K562 (cell line): ENCODE data around the gene SHANK1. TPM values are rescaled to one million over a fixed set of nuclear protein-coding genes. Genes with fewer than 3 reads are reported as not detected.

Experiments
- ARID2 ChIP-seq: fragments of 450-650 bp; IDR thresholded peaks from 2 replicates; pipeline ENCODE4 v1.6.1; 2017; ENCODE audit warnings: antibody characterized with exemption, mild to moderate bottlenecking
- CBX5 ChIP-seq: IDR thresholded peaks from 2 replicates; pipeline ENCODE4 v1.6.1; 2014; ENCODE audit warnings: low read depth, borderline replicate concordance
- CHD1 ChIP-seq: fragments of 200-600 bp; sonication (generic); IDR thresholded peaks from one replicate; pipeline ENCODE4 v1.6.1; 2012; ENCODE audit warnings: mild to moderate bottlenecking, moderate library complexity, low read length, inconsistent platforms
- CREM ChIP-seq: IDR thresholded peaks from 2 replicates; pipeline ENCODE4 v1.6.1; 2014; ENCODE audit warnings: antibody characterized with exemption, low read depth
- DNMT1 ChIP-seq: fragments of 450-650 bp; IDR thresholded peaks from 2 replicates; pipeline ENCODE4 v1.6.1; 2016; ENCODE audit warnings: antibody characterized with exemption, mild to moderate bottlenecking
- GABPA ChIP-seq: fragments of 200-800 bp; sonication (Bioruptor generic); conservative IDR thresholded peaks from 2 replicates; pipeline ENCODE4 v1.6.1; 2016; ENCODE audit warnings: low read depth, missing genetic modification characterization, missing compliant biosample characterization
- HCFC1 ChIP-seq: IDR thresholded peaks from 2 replicates; pipeline ENCODE4 v1.6.1; 2012; ENCODE audit warnings: low read depth, low read length, improper control_type of control experiment
- HINFP ChIP-seq: fragments of 450-650 bp; conservative IDR thresholded peaks from 2 replicates; pipeline ENCODE4 v1.6.1; 2016; ENCODE audit warnings: missing genetic modification characterization, low read depth, mild to moderate bottlenecking, control low read depth, missing compliant biosample characterization
- MAZ ChIP-seq, 2 experiments: fragments of 450-650 bp in 1 of 2; sonication (generic) in 1 of 2; formaldehyde crosslinking; IDR thresholded peaks in 1 of 2; conservative IDR thresholded peaks in 1 of 2; 2 replicates each; pipeline versions ENCODE4 v1.4.0 to v1.5.0; 2020; ENCODE audit warnings: mild to moderate bottlenecking in 1 of 2, missing genetic modification reagents in 1 of 2
- PPARD ChIP-seq: fragments of 250-450 bp; sonication (Bioruptor Pico); IDR thresholded peaks from 2 replicates; pipeline ENCODE4 v1.8.0; 2022; ENCODE audit warnings: inconsistent platforms, mild to moderate bottlenecking, moderate library complexity
- RAD51 ChIP-seq: fragments of 450-650 bp; IDR thresholded peaks from 2 replicates; pipeline ENCODE4 v1.7.1; 2016; ENCODE audit warnings: low read depth, mild to moderate bottlenecking, borderline replicate concordance
- STAG1 ChIP-seq: sonication (generic); formaldehyde crosslinking; IDR thresholded peaks from 2 replicates; pipeline ENCODE4 v1.5.0; 2020; ENCODE audit warnings: missing genetic modification reagents, borderline replicate concordance
- XRCC3 ChIP-seq: fragments of 450-650 bp; IDR thresholded peaks from 2 replicates; pipeline ENCODE4 v1.6.1; 2017; ENCODE audit warnings: mild to moderate bottlenecking, moderate library complexity
- ZNF134 ChIP-seq: fragments of 250-450 bp; sonication (Bioruptor Pico); conservative IDR thresholded peaks from 2 replicates; pipeline ENCODE4 v1.4.0; 2020
- ZNF263 ChIP-seq: sonication (generic); formaldehyde crosslinking; IDR thresholded peaks from 2 replicates; pipeline ENCODE4 v1.8.0; 2022; ENCODE audit warnings: mild to moderate bottlenecking, missing genetic modification reagents, borderline replicate concordance
- polyA plus RNA-seq, 8 experiments: library from polyadenylated mRNA; depleted of rRNA in 4 of 8; stranded (reverse) in 5 of 8; unstranded in 3 of 8; fragments of >200 nt; fragmentation: Nextera tagmentation in 2 of 8; fragmentation: Illumina TruSeq in 1 of 8; extraction: Ambion mirVana in 2 of 8; extraction: Trizol in 1 of 8; gene quantifications; 2 replicates each; pipeline versions ENCODE4 v1.2.1 to v1.2.3, GENCODE V29; 2011 to 2014; ENCODE audit warnings: inconsistent platforms in 1 of 8, missing spikeins in 1 of 8
- total RNA-seq, 7 experiments: library from RNA; depleted of rRNA in 6 of 7; stranded (reverse); fragments of >200 nt in 6 of 7; fragmentation: Illumina TruSeq in 2 of 7; extraction: Trizol in 2 of 7; gene quantifications; 2 replicates each; pipeline versions ENCODE4 v1.2.1 to v1.2.3, GENCODE V29; 2011 to 2021; ENCODE audit warnings: low replicate concordance in 1 of 7
- TF ChIP-seq, protein P1 (sequence below), 3 experiments: IDR thresholded peaks in 2 of 3; conservative IDR thresholded peaks in 1 of 3; 2 replicates each; pipeline ENCODE4 v1.5.1; 2011 to 2012; ENCODE audit warnings: low read length in 3 of 3, mild to moderate bottlenecking in 3 of 3, control low read depth in 2 of 3, improper control_type of control experiment in 1 of 3, inconsistent platforms in 1 of 3, low read depth in 1 of 3, mixed read lengths in 1 of 3, moderate library complexity in 1 of 3; ENCODE audit not compliant: insufficient read depth in 2 of 3
- TF ChIP-seq, protein P2 (sequence below): fragments of 450-650 bp; formaldehyde crosslinking; IDR thresholded peaks from 2 replicates; pipeline ENCODE4 v1.4.0; 2020; ENCODE audit warnings: mild to moderate bottlenecking, moderate library complexity
- TF ChIP-seq, protein P3 (sequence below): IDR thresholded peaks from 2 replicates; pipeline ENCODE4 v1.6.1; 2011; ENCODE audit warnings: borderline replicate concordance, low read depth, mild to moderate bottlenecking, moderate library complexity, low read length; ENCODE audit not compliant: insufficient read depth, poor library complexity, severe bottlenecking
- TF ChIP-seq, protein P4 (sequence below): fragments of 250-450 bp; sonication (Bioruptor Pico); IDR thresholded peaks from 2 replicates; pipeline ENCODE4 v1.6.1; 2021; ENCODE audit warnings: mild to moderate bottlenecking

SHANK1 gene
- total and polyA plus RNA-seq, 9 of the 15 experiments (the other 6 are each of a cell fraction or from before 2014, with no cell fraction given), result 0.33 to 1.3 (median 0.55) TPM; not detected in 2

GRCh38 chr19:50703915-50704796 lies 15.4 kb downstream of the SHANK1 start (continued):
- TF ChIP-seq HINFP (tag) (peak; percentile 71; the same call in 1 of the 2 replicates), PPARD (no peak), MAZ (CRISPR knock-in tag; conservative IDR thresholded peaks at IDR 0.05 in 1 of 2, IDR thresholded peaks at IDR 0.05 in 1 of 2) (peak; percentile 30 to 31; a peak in 2 of 4 replicates), DNMT1 (no peak), ZNF263 (CRISPR knock-in tag) (peak; percentile 61; the same call in 1 of the 2 replicates), CHD1 (no peak), CBX5 (no peak), ARID2 (peak; percentile 81; the same call in 1 of the 2 replicates), HCFC1 (no peak), STAG1 (CRISPR knock-in tag) (peak; percentile 87), ZNF134 (CRISPR knock-in tag) (no peak), CREM (0 out of 2 replicates have a peak, but pooled peaks have one; percentile 24), RAD51 (no peak), XRCC3 (no peak), GABPA (tag) (no peak)
- TF ChIP-seq, protein P1, sequence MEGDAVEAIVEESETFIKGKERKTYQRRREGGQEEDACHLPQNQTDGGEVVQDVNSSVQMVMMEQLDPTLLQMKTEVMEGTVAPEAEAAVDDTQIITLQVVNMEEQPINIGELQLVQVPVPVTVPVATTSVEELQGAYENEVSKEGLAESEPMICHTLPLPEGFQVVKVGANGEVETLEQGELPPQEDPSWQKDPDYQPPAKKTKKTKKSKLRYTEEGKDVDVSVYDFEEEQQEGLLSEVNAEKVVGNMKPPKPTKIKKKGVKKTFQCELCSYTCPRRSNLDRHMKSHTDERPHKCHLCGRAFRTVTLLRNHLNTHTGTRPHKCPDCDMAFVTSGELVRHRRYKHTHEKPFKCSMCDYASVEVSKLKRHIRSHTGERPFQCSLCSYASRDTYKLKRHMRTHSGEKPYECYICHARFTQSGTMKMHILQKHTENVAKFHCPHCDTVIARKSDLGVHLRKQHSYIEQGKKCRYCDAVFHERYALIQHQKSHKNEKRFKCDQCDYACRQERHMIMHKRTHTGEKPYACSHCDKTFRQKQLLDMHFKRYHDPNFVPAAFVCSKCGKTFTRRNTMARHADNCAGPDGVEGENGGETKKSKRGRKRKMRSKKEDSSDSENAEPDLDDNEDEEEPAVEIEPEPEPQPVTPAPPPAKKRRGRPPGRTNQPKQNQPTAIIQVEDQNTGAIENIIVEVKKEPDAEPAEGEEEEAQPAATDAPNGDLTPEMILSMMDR (IDR thresholded peaks at IDR 0.05 in 2 of 3, conservative IDR thresholded peaks at IDR 0.05 in 1 of 3; ENCODE audit: insufficient read depth in 2 of 3, low read depth in 1 of 3, low read length in 3 of 3), result peak; percentile 66 to 95 (median 85)
- TF ChIP-seq, protein P2, sequence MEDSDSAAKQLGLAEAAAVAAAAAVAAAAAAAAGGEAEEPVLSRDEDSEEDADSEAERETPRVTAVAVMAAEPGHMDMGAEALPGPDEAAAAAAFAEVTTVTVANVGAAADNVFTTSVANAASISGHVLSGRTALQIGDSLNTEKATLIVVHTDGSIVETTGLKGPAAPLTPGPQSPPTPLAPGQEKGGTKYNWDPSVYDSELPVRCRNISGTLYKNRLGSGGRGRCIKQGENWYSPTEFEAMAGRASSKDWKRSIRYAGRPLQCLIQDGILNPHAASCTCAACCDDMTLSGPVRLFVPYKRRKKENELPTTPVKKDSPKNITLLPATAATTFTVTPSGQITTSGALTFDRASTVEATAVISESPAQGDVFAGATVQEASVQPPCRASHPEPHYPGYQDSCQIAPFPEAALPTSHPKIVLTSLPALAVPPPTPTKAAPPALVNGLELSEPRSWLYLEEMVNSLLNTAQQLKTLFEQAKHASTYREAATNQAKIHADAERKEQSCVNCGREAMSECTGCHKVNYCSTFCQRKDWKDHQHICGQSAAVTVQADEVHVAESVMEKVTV (CRISPR knock-in tag), result peak; percentile 61
- TF ChIP-seq, protein P3, sequence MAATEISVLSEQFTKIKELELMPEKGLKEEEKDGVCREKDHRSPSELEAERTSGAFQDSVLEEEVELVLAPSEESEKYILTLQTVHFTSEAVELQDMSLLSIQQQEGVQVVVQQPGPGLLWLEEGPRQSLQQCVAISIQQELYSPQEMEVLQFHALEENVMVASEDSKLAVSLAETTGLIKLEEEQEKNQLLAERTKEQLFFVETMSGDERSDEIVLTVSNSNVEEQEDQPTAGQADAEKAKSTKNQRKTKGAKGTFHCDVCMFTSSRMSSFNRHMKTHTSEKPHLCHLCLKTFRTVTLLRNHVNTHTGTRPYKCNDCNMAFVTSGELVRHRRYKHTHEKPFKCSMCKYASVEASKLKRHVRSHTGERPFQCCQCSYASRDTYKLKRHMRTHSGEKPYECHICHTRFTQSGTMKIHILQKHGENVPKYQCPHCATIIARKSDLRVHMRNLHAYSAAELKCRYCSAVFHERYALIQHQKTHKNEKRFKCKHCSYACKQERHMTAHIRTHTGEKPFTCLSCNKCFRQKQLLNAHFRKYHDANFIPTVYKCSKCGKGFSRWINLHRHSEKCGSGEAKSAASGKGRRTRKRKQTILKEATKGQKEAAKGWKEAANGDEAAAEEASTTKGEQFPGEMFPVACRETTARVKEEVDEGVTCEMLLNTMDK, result no peak
- TF ChIP-seq, protein P4, sequence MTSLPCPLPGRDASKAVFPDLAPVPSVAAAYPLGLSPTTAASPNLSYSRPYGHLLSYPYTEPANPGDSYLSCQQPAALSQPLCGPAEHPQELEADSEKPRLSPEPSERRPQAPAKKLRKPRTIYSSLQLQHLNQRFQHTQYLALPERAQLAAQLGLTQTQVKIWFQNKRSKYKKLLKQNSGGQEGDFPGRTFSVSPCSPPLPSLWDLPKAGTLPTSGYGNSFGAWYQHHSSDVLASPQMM (CRISPR knock-in tag), result no peak
